ENCODE results near the gene NCAM2.

DNA sequence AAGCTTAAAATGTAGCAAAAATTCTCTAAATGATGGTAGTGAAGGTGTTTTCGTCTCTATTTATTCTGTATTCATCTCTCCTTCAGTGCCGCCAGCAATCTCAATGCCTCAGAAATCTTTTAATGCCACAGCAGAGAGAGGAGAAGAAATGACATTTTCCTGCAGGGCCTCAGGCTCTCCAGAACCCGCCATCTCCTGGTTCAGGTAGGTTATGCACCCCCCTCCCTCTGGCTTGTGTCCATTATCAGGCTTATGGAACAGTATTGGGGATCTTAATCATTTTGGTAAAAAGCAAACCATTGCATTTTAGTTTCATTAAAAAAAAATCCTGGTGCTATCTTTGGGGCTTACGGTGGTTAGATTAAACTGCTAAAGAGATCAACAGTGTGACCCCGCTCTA lies 326.1 kb downstream of the NCAM2 start:
- no peak for TF ChIP-seq ARNT (IDR thresholded peaks at IDR 0.05)
- TF ChIP-seq HDGF (IDR thresholded peaks at IDR 0.05; ENCODE audit: borderline replicate concordance) = no peak
- no peak for TF ChIP-seq BHLHE40 (IDR thresholded peaks at IDR 0.05; ENCODE audit: borderline replicate concordance)
- no peak for TF ChIP-seq TARDBP (IDR thresholded peaks at IDR 0.05)
- no peak for TF ChIP-seq NFRKB (IDR thresholded peaks at IDR 0.05)
- no peak for TF ChIP-seq SP1 (IDR thresholded peaks at IDR 0.05)
- TF ChIP-seq CTBP1 (IDR thresholded peaks at IDR 0.05; ENCODE audit: borderline replicate concordance) = no peak
- TF ChIP-seq ZNF384 (IDR thresholded peaks at IDR 0.05) = no peak
- TF ChIP-seq ELF4 (IDR thresholded peaks at IDR 0.05) = no peak
- no peak for TF ChIP-seq LEF1 (IDR thresholded peaks at IDR 0.05; ENCODE audit: borderline replicate concordance)
- TF ChIP-seq, protein P1, sequence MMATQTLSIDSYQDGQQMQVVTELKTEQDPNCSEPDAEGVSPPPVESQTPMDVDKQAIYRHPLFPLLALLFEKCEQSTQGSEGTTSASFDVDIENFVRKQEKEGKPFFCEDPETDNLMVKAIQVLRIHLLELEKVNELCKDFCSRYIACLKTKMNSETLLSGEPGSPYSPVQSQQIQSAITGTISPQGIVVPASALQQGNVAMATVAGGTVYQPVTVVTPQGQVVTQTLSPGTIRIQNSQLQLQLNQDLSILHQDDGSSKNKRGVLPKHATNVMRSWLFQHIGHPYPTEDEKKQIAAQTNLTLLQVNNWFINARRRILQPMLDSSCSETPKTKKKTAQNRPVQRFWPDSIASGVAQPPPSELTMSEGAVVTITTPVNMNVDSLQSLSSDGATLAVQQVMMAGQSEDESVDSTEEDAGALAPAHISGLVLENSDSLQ (IDR thresholded peaks at IDR 0.05) = no peak
- no peak for TF ChIP-seq FOXM1 (IDR thresholded peaks at IDR 0.05; ENCODE audit: borderline replicate concordance)
- TF ChIP-seq SUZ12 (IDR thresholded peaks at IDR 0.05) = no peak
